Natural killer cell (primary cell): ENCODE measurements around the gene CSNK1E. TPM values are rescaled to one million over a fixed set of nuclear protein-coding genes. Genes with fewer than 3 reads are reported as not detected.
A peak's percentile ranks its signal among the peaks of the same experiment; 100 is the strongest.

Experiments
- ATAC-seq, 3 donors: fragments of 150-1000 bp in 2 of 3; fragments of 200-7000 bp in 1 of 3; cut with Tn5 transposase; 1 replicate in 1 of 3; 2 replicates in 2 of 3; pipeline ENCODE4 v1.10.0; 2021; ENCODE audit warnings: mild to moderate bottlenecking in 2 of 3, moderate library complexity in 2 of 3
- DNase-seq, 2 donors: peaks; one replicate each; pipeline versions ENCODE4 v3.0.0 to v3.0.0-alpha.2; 2013 to 2021; ENCODE audit warnings: mixed read lengths in 1 of 2
- H3K27ac ChIP-seq: one replicate; pipeline ENCODE4 v1.5.1; 2013; ENCODE audit warnings: mild to moderate bottlenecking, low read length
- H3K27me3 ChIP-seq: one replicate; pipeline ENCODE4 v1.6.1; 2013; ENCODE audit warnings: low read length; ENCODE audit not compliant: control insufficient read depth, insufficient read depth
- H3K36me3 ChIP-seq: one replicate; pipeline ENCODE4 v1.6.1; 2013; ENCODE audit warnings: low read length; ENCODE audit not compliant: control insufficient read depth, insufficient read depth
- H3K4me1 ChIP-seq: one replicate; pipeline ENCODE4 v1.6.1; 2013; ENCODE audit warnings: low read length; ENCODE audit not compliant: control insufficient read depth, insufficient read depth
- H3K4me3 ChIP-seq: one replicate; pipeline ENCODE4 v1.5.1; 2013; ENCODE audit warnings: low read length
- H3K9me3 ChIP-seq: one replicate; pipeline ENCODE4 v1.6.1; 2013; ENCODE audit warnings: low read length; ENCODE audit not compliant: control insufficient read depth, insufficient read depth
- H3K27ac Mint-ChIP-seq, 2 donors: one replicate each; pipeline ENCODE4 v1.8.0; 2022; ENCODE audit warnings: mild to moderate bottlenecking in 2 of 2, mixed read lengths in 2 of 2, moderate library complexity in 1 of 2
- H3K27me3 Mint-ChIP-seq, 2 donors: one replicate each; pipeline ENCODE4 v1.8.0; 2022; ENCODE audit warnings: low read depth in 2 of 2, mixed read lengths in 2 of 2
- H3K36me3 Mint-ChIP-seq: one replicate; pipeline ENCODE4 v1.8.0; 2022; ENCODE audit warnings: mixed read lengths
- H3K4me1 Mint-ChIP-seq, 2 donors: one replicate each; pipeline ENCODE4 v1.8.0; 2022; ENCODE audit warnings: mixed read lengths in 2 of 2
- H3K4me3 Mint-ChIP-seq: one replicate; pipeline ENCODE4 v1.8.0; 2022; ENCODE audit warnings: mild to moderate bottlenecking, moderate library complexity, mixed read lengths
- H3K9me3 Mint-ChIP-seq, 2 donors: one replicate each; pipeline ENCODE4 v1.8.0; 2022; ENCODE audit warnings: mixed read lengths in 2 of 2
- CTCF ChIP-seq: fragments of 200-600 bp; IDR thresholded peaks from one replicate; pipeline ENCODE4 v1.8.0; 2022; ENCODE audit warnings: antibody characterized with exemption
- WGBS: methylation state at CpG from one replicate; pipeline ENCODE4 v1.1.7; 2013; ENCODE audit warnings: missing lambda C conversion rate; ENCODE audit not compliant: insufficient coverage; 5-methylcytosine and 5-hydroxymethylcytosine counted together
- intact Hi-C: fragments of 100-400 bp; cut with micrococcal nuclease; formaldehyde crosslinking; loops from one replicate; pipeline ENCODE4 v1.14.2; 2022
- total RNA-seq, 4 donors: library from RNA; stranded (reverse); fragments of 120-200 nt in 1 of 4; gene quantifications; one replicate each; pipeline versions ENCODE4 v1.2.3 to v1.2.4, GENCODE V29; 2013 to 2022

CSNK1E gene
- total RNA-seq, 3 donors from 2014 or later (not counting 1 experiment from before 2014, with no cell fraction given) = 126 to 178 (median 149) TPM

- H3K36me3 Mint-ChIP-seq = peaks cover 6% of the 10 kb centered on the region
- intact Hi-C loops = no loop called here
- H3K27ac Mint-ChIP-seq = no peak overlapping the region
- no peak for TF ChIP-seq CTCF
- H3K36me3 ChIP-seq = peaks cover 17% of the 10 kb centered on the region
- DNase-seq = no peak
- ATAC-seq = peak in 1 of 3 donors; percentile 57
- H3K27ac ChIP-seq = no peak overlapping the region
- no peak overlapping the region for H3K4me3 ChIP-seq
- H3K9me3 ChIP-seq = peaks cover 6% of the 10 kb centered on the region
- no peaks in the 10 kb centered on the region for H3K9me3 Mint-ChIP-seq
- 86% methylated on average over 13 of the region's 13 CpGs for WGBS
- no peaks in the 10 kb centered on the region for H3K27me3 ChIP-seq
- H3K4me1 Mint-ChIP-seq = peaks cover 23 to 34% of the 10 kb centered on the region in 2 donors
- no peaks in the 10 kb centered on the region for H3K27me3 Mint-ChIP-seq
- H3K4me3 Mint-ChIP-seq = no peak overlapping the region
- peaks cover 6% of the 10 kb centered on the region for H3K4me1 ChIP-seq
These were observed 66.4 kb downstream of the CSNK1E start for GRCh38 chr22:38250643-38251340.

- Mint-ChIP-seq H3K36me3 (peaks cover 6% of the 10 kb centered on the region), H3K9me3 (no peaks in the 10 kb centered on the region), H3K4me1 (peaks cover 23 to 29% of the 10 kb centered on the region in 2 donors), H3K27ac (peak overlapping the region in 1 of 2 donors; percentile 36), H3K4me3 (no peak overlapping the region), H3K27me3 (no peaks in the 10 kb centered on the region)
- no peak overlapping the region for H3K4me3 ChIP-seq
- DNase-seq (no peak), ATAC-seq (no peak)
- H3K4me1 ChIP-seq = peaks cover 6% of the 10 kb centered on the region
- no peak overlapping the region for H3K27ac ChIP-seq
- 96% methylated on average over 24 of the region's 25 CpGs for WGBS
- H3K9me3 ChIP-seq = peaks cover 6% of the 10 kb centered on the region
- no peaks in the 10 kb centered on the region for H3K27me3 ChIP-seq
- TF ChIP-seq CTCF = no peak
- intact Hi-C loops = no loop called here
- H3K36me3 ChIP-seq = peaks cover 20% of the 10 kb centered on the region
These were observed 67.2 kb downstream of the CSNK1E start for GRCh38 chr22:38249803-38250642.

DNA sequence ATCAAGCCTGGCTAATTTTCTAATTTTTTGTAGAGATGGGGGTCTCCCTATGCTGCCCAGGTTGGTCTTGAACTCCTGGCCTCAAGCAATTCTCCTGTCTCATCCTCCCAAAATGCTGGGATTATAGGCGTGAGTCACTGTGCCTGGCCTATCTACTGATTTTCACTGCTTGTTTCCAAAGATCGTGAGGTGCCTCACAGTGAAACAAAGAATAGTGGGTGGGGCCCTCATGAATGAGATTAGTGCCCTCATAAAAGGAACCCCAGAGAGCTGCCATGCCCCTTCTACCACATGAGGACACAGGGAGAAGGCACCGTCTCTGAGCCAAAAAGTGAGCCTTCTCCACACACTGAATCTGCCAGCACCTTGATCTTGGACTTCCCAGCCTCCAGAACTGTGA lies 67.9 kb downstream of the CSNK1E start:
- intact Hi-C loops = no loop called here
- no peak for DNase-seq
- Mint-ChIP-seq H3K4me3 (no peak overlapping the region), H3K27me3 (no peaks in the 10 kb centered on the region), H3K36me3 (peaks cover 6% of the 10 kb centered on the region), H3K27ac (peak overlapping the region in 1 of 2 donors; percentile 36), H3K9me3 (no peaks in the 10 kb centered on the region), H3K4me1 (peaks cover 23 to 29% of the 10 kb centered on the region in 2 donors)
- no peak overlapping the region for H3K27ac ChIP-seq
- H3K27me3 ChIP-seq = no peaks in the 10 kb centered on the region
- peaks cover 25% of the 10 kb centered on the region for H3K36me3 ChIP-seq
- H3K4me3 ChIP-seq = no peak overlapping the region
- no peak for TF ChIP-seq CTCF
- H3K4me1 ChIP-seq = peaks cover 12% of the 10 kb centered on the region
- peaks cover 6% of the 10 kb centered on the region for H3K9me3 ChIP-seq
- 98% methylated on average over 3 of the region's 3 CpGs for WGBS
- no peak for ATAC-seq
